ENCODE data around the gene CBLB.
"Not testable (repeated sequence)": the region's sequence is repeated elsewhere in the genome, so short reads cannot be mapped to it uniquely, and the experiment has no call there.

CBLB gene

GRCh38 chr3:105815331-105815730 lies 53.5 kb downstream of the CBLB start:
- not testable (repeated sequence) for DNase-seq

GRCh38 chr3:105813710-105814109 lies 55.1 kb downstream of the CBLB start:
- DNase-seq, result no peak

GRCh38 chr3:105812194-105812586 lies 56.6 kb downstream of the CBLB start:
- DNase-seq, result no peak

DNA sequence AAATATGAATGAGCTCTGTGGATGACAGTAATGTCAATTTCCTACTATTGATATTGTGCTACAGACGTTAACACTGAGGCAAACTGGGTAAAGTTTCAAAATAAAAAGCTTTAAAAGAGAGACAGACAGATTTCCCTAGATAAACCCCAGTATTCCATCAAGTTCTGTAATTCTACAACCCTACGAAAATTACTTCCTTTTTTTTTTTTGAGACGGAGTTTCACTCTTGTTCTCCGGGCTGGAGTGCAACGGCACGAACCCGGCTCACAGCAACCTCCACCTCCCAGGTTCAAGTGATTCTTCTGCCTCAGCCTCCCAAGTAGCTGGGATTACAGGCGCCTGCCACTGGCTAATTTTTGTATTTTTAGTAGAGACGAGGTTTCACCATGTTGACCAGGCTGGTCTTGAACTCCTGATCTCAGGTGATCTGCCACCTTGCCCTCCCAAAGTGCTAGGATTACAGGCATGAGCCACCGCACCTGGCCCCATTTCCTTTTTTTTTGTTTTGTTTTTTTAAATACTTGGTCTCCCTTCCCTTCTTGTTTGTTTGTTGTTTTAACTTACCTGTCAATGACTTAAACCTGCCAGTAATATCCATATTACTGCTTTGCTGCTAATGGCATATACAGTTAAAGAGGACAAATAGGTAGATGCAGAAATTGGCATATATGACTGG lies 57.2 kb downstream of the CBLB start:
- no peak for DNase-seq

GRCh38 chr3:105809208-105809888 lies 59.5 kb downstream of the CBLB start:
- DNase-seq, result no peak

GRCh38 chr3:105807701-105808100 lies 61.1 kb downstream of the CBLB start:
- no peak for DNase-seq

- no peak for DNase-seq
Measured at GRCh38 chr3:105807146-105807545, 61.7 kb downstream of the CBLB start.

GRCh38 chr3:105806359-105806758 lies 62.5 kb downstream of the CBLB start:
- DNase-seq, result no peak

- no peak for DNase-seq
Measured at GRCh38 chr3:105805404-105805803, 63.4 kb downstream of the CBLB start.

DNA sequence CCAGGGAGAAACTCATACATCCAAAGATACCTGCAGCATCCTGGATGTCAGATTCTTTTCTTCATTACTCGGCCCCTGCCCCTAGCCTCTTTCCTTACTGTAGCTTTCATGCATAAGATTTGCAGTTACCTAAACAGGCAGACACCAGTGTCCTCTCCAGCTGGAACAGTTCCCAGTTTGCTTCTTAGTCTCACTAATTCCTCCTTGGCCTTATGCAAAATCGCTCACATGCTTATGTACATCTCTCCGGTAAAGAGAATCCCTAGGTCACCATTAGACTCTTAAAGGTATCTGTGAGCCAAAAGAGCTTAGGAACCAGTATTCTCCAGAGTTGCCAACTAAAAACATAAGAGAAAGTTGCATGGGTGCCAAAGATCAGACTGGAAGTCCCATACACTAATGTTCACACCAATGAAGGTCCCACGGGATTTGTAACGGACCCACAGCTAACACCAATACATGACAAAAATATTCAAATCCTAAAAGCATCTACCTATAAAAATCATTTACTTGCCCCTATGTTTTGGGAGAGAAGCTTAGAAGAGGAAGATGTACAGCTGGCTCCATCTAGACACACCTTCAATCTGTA lies 66.6 kb downstream of the CBLB start:
- DNase-seq, result no peak

DNA sequence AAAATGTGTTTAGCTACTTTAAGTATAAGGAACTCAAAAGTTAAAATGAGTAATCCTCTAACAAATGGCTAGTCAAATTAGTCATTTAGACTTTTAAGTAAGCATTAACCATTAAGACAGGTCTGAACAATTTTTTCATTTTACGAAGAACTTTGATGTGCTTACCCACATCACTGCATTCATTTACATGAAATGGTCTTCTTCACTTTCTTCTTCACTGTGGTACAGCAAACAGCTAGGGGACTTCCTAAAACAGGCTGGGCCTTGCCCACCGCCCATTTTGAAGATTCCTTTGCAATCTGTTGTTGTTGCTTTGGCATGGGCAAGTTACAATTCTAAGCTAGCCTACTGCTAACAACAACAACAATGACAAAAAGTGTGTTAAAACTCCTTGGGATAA lies 67.4 kb downstream of the CBLB start:
- DNase-seq, result no peak

DNA sequence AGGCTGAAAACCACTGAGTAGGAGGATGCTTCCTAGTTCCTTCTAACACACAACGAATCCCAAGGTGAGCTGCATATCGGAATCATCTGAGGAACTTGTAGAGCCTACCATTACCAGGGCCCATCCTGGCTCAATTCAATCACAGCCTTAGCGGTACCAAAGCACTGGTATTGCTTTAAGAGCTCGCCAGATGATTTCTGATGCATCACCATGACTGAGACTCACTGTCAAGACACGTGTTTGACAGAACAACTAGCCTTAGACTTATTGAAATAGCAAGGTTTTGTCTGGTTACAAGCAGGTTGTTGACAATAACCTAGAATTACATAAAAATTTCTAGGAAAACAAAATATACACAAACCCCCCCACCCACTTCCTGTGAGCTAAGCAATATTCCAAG lies 68.5 kb downstream of the CBLB start:
- no peak for DNase-seq

- no peak for DNase-seq
Measured at GRCh38 chr3:105799286-105799685, 69.5 kb downstream of the CBLB start.

DNA sequence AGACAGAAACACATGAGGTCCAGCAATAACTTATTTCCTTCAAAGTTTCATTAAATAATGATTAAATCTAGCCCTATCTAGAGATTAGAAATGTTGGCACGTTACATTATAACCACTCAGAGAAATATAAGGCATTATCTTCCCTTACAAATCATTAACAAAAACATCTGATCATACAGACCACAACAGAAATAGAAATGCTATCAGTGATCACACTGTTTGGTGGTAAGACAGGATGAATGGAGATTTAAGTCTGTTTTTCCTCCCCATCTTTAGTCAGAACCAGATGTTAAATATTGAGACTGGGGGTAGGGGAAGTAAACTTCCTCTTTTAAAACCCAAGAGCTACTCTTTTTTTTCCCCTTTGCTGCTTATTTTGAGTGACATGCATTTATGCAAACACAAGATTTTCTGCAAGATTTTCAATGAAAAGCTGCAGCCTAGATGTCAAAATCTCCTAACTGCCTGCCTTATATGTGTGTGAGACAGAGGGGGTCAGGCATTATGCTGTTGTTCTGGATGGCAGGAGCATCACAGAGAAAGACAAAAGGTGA lies 70.4 kb downstream of the CBLB start:
- DNase-seq, result no peak

DNA sequence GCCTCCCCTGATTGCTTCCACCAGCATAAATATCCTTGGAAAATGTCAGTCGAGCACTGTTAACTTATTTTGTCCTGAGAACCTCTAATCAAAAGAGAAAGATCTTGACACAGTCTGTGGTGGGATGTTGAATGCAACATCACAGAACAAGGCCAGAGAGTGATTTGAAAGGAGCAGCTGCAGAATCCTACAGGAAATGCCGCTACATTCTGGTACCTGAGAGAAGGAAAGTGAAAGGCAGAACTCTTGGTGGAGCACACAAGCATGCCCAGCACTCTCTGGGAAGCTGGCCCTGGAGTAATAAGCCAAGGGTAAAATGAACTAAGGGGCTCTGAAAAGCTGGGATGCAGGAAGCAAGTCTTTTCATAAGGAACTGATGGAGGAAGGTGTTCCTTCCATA lies 75.8 kb downstream of the CBLB start:
- no peak for DNase-seq

- DNase-seq, result no peak
Measured at GRCh38 chr3:105791919-105792786, 76.7 kb downstream of the CBLB start.

- DNase-seq, result no peak
Measured at GRCh38 chr3:105791131-105791530, 77.7 kb downstream of the CBLB start.

DNA sequence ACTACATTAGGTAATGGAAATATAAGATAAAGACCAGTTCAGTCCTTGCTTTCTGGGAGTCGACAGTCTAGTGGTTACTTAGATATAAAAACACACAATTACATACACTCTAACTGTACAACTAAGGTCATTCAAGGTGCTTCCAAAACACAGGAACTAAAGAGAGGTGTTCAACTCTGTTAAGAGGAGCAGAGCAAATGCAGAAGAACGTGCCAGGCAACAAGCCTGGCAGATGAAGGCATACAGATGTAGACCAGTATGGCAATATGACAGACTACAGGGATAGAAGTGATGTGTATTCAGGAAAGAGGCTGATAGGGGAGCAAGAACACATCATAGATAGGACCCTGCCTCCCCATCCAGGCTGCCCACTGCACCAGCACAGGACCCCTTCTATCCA lies 78.3 kb downstream of the CBLB start:
- DNase-seq, result no peak

DNA sequence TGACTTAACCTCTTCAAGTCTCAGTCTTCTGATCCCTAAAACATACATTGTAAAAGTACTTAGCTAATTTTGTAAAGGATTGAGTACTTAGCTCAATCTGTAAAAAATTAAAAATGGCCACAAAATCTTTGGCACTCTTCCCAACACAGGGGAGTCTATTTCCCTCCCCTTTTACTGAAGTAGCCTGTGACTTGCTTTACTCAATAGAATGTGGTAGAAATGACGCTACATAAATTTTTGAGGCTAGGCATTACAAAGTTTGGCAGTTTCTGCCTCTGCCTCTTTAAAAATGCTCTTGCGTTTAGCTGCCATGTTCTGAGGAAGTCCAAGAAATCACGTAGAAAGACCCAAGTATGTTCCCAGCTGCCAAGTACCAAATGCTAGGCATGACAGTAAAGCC lies 80.2 kb downstream of the CBLB start:
- DNase-seq, result no peak

DNA sequence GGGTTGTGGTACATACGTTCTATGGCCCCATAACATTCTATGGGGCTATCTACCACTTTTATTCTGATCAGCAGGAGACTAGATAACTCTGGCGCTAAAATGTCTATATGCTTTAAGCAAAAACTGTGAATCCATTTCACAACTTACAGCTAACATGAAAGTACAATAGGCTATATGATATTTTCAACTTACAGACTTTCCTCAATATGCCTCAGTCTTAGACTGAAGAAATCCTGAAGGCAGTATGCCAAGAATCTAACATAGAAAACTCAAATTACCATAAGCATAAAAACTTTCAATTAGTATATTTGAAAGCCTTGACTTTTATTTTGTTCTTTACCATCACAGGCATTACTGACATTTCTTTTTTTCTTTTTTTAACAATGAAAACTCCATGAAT lies 81.4 kb downstream of the CBLB start:
- no peak for DNase-seq

DNA sequence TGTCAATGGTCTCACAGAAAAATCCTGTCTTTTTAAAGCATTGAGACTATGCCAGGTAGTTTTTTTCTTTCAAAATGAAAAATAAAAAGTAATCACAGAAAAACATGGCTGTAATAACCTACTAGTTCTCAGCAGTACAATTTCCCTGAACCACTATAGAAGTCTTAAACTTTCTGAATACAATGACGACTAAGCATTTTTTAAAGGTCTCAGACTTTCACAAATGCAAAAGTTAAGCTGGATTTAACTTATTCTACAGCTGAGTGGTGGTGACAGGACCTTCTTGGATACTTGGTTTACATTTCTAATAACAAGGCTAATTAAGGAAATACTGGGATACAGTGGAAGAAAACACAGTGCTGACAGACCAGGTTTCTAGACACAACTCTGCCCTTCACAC lies 81.8 kb downstream of the CBLB start:
- no peak for DNase-seq

DNA sequence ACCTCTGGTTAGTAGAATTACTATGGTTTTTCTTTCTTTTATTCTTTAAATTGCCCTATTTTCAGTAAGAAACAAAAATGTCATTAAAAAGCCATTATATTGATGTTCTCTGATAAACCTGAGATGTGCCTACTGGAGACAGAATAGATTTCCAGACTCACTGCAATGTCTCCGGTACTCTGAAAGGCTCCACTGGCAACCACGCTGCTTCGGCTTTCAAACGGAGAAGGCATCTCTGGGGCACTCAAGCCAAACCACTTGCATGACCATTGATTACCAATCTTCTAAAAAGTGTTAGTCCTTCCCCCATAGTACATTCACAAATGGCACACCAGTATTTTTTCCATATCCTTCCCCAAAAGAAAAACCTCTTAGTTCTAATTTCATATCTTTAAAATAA lies 82.6 kb downstream of the CBLB start:
- no peak for DNase-seq

- no peak for DNase-seq
Measured at GRCh38 chr3:105785803-105786202, 83.0 kb downstream of the CBLB start.
